Tibial nerve (tissue), 3 donors: ENCODE measurements around the gene SCN4B.

Experiments
- CTCF ChIP-seq, 5 experiments: fragments of 200-600 bp in 3 of 5; fragments of 450-650 bp in 2 of 5; sonication (generic) in 3 of 5; IDR thresholded peaks; one replicate each; pipeline ENCODE4 v1.5.1; 2016 to 2019; ENCODE audit warnings: antibody characterized with exemption in 5 of 5, mild to moderate bottlenecking in 3 of 5, moderate library complexity in 2 of 5
- POLR2A ChIP-seq, 2 donors: fragments of 450-650 bp; IDR thresholded peaks; one replicate each; pipeline ENCODE4 v1.6.1; 2017; ENCODE audit warnings: antibody characterized with exemption in 2 of 2, mild to moderate bottlenecking in 2 of 2, moderate library complexity in 2 of 2

- TF ChIP-seq CTCF (IDR thresholded peaks at IDR 0.05) (no peak), POLR2A (IDR thresholded peaks at IDR 0.05) (no peak)
These were observed 5.1 kb downstream of the SCN4B start for GRCh38 chr11:118147502-118147901.
